LNCAP (cell line): Measurements from ENCODE around the gene PBXIP1.

Experiments
- CTCF ChIP-seq: fragments of 450-650 bp; IDR thresholded peaks from 2 replicates; pipeline ENCODE4 v1.5.1; 2017; ENCODE audit warnings: mild to moderate bottlenecking

The PBXIP1 gene

GRCh38 chr1:154996966-154997701 lies 41.2 kb upstream of the PBXIP1 start:
- no peak for TF ChIP-seq CTCF

GRCh38 chr1:154995301-154995983 lies 39.5 kb upstream of the PBXIP1 start:
- TF ChIP-seq CTCF, result peak; percentile 56; the same call in 1 of the 2 replicates

GRCh38 chr1:154994591-154994990 lies 38.7 kb upstream of the PBXIP1 start:
- no peak for TF ChIP-seq CTCF

GRCh38 chr1:154994269-154994587 lies 38.3 kb upstream of the PBXIP1 start:
- no peak for TF ChIP-seq CTCF

- TF ChIP-seq CTCF, result no peak
Observed at GRCh38 chr1:154993572-154994268, 37.8 kb upstream of the PBXIP1 start, which contains the start of gene LENEP. TSS of gene LENEP (plus strand) at chr1:154993586. CDS start at chr1:154993608, 22 bp downstream.

GRCh38 chr1:154992721-154993571 lies 37.0 kb upstream of the PBXIP1 start:
- TF ChIP-seq CTCF, result 0 out of 2 replicates have a peak, but pooled peaks have one; percentile 13

GRCh38 chr1:154990276-154990675 lies 34.4 kb upstream of the PBXIP1 start:
- TF ChIP-seq CTCF, result no peak
